GM18520 (cell line): ENCODE results near the gene OR6M1.

Experiments
- ATAC-seq: cut with Tn5 transposase; IDR thresholded peaks from one replicate; pipeline ENCODE4 v1.9.1; 2021; ENCODE audit not compliant: unreplicated experiment

The OR6M1 gene

GRCh38 chr11:123806249-123806648 lies at the start of gene OR6M1:
TSS of gene OR6M1 (minus strand) at chr11:123806349. CDS start at chr11:123806349, 0 bp downstream.
- no peak for ATAC-seq

GRCh38 chr11:123853038-123853437 lies 46.9 kb upstream of the OR6M1 start:
- ATAC-seq = no peak

- no peak for ATAC-seq
Observed at GRCh38 chr11:123852321-123852720, 46.2 kb upstream of the OR6M1 start.

GRCh38 chr11:123851110-123851509 lies 45.0 kb upstream of the OR6M1 start:
- ATAC-seq = no peak

- ATAC-seq = no peak
Observed at GRCh38 chr11:123841174-123841573, 35.0 kb upstream of the OR6M1 start.

GRCh38 chr11:123839131-123839530 lies 33.0 kb upstream of the OR6M1 start:
- ATAC-seq = no peak

- no peak for ATAC-seq
Observed at GRCh38 chr11:123838659-123839058, 32.5 kb upstream of the OR6M1 start.

GRCh38 chr11:123838199-123838598 lies 32.0 kb upstream of the OR6M1 start:
- no peak for ATAC-seq

GRCh38 chr11:123833095-123833494 lies 26.9 kb upstream of the OR6M1 start:
- ATAC-seq = no peak

GRCh38 chr11:123829745-123830144 lies 23.6 kb upstream of the OR6M1 start:
- ATAC-seq = no peak

GRCh38 chr11:123822599-123822998 lies 16.4 kb upstream of the OR6M1 start:
- ATAC-seq = no peak

- no peak for ATAC-seq
Observed at GRCh38 chr11:123822032-123822431, 15.9 kb upstream of the OR6M1 start.

GRCh38 chr11:123815122-123815521 lies 9.0 kb upstream of the OR6M1 start:
- ATAC-seq = no peak

- ATAC-seq = no peak
Observed at GRCh38 chr11:123801765-123802164, 4.4 kb downstream of the OR6M1 start.

- ATAC-seq = no peak
Observed at GRCh38 chr11:123800036-123800435, 6.1 kb downstream of the OR6M1 start.

GRCh38 chr11:123799438-123799837 lies 6.7 kb downstream of the OR6M1 start:
- ATAC-seq = no peak

- ATAC-seq = no peak
Observed at GRCh38 chr11:123798513-123799252, 7.5 kb downstream of the OR6M1 start.

- no peak for ATAC-seq
Observed at GRCh38 chr11:123798079-123798478, 8.1 kb downstream of the OR6M1 start.

GRCh38 chr11:123797541-123797940 lies 8.6 kb downstream of the OR6M1 start:
- no peak for ATAC-seq

GRCh38 chr11:123797114-123797513 lies 9.0 kb downstream of the OR6M1 start:
- no peak for ATAC-seq

GRCh38 chr11:123796226-123796625 lies 9.9 kb downstream of the OR6M1 start:
- ATAC-seq = no peak

- no peak for ATAC-seq
Observed at GRCh38 chr11:123783536-123783935, 22.6 kb downstream of the OR6M1 start.

GRCh38 chr11:123778511-123778910 lies 27.6 kb downstream of the OR6M1 start:
- ATAC-seq = no peak
